ENCODE results near the gene HLA-DPB1.
A peak's percentile ranks its signal among the peaks of the same experiment; 100 is the strongest.

HLA-DPB1 gene

DNA sequence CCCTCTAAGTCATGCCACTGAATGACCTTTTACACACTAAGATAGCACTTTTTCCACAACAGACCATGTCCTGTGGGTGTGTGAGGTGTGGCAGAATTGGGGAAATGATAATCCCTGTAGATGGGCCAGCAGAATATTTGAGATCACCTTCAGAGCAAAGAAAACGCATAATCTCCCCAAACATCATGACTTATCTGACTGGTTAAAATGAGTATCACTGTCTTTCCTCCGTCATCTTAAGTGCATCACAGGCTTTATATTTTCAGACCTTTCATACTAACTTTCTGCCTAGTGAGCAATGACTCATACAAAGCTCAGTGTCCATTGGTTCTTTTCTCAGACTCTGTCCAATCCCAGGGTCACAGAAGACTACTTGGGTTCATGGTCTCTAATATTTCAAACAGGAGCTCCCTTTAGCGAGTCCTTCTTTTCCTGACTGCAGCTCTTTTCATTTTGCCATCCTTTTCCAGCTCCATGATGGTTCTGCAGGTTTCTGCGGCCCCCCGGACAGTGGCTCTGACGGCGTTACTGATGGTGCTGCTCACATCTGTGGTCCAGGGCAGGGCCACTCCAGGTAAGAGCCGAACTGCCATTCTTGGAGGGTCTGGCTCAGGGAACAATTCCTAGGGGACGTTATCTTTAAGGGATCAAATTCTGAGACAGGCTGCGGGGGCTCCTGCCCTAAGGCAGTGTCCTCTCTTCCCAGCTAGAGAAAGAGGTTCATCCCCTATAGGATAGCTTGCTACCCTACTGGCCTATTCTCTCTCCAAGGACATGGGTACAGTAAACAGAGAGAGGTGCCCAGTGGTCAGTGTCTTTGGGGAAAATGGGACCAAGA lies at the start of gene HLA-DPB1:
Gene HLA-DPB1 (plus strand): TSS at position 423 of the 838 bp plus-strand sequence. CDS start 52 bp downstream, at position 475.
- TF ChIP-seq, protein P1, sequence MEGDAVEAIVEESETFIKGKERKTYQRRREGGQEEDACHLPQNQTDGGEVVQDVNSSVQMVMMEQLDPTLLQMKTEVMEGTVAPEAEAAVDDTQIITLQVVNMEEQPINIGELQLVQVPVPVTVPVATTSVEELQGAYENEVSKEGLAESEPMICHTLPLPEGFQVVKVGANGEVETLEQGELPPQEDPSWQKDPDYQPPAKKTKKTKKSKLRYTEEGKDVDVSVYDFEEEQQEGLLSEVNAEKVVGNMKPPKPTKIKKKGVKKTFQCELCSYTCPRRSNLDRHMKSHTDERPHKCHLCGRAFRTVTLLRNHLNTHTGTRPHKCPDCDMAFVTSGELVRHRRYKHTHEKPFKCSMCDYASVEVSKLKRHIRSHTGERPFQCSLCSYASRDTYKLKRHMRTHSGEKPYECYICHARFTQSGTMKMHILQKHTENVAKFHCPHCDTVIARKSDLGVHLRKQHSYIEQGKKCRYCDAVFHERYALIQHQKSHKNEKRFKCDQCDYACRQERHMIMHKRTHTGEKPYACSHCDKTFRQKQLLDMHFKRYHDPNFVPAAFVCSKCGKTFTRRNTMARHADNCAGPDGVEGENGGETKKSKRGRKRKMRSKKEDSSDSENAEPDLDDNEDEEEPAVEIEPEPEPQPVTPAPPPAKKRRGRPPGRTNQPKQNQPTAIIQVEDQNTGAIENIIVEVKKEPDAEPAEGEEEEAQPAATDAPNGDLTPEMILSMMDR (IDR thresholded peaks at IDR 0.05; ENCODE audit: insufficient read depth, low read depth, low read length, missing control alignments): no peak
- DNase-seq (ENCODE audit: low read depth): peak; percentile 61
- H3K4me3 ChIP-seq (ENCODE audit: low read length): no peak within 1 kb of the TSS

DNA sequence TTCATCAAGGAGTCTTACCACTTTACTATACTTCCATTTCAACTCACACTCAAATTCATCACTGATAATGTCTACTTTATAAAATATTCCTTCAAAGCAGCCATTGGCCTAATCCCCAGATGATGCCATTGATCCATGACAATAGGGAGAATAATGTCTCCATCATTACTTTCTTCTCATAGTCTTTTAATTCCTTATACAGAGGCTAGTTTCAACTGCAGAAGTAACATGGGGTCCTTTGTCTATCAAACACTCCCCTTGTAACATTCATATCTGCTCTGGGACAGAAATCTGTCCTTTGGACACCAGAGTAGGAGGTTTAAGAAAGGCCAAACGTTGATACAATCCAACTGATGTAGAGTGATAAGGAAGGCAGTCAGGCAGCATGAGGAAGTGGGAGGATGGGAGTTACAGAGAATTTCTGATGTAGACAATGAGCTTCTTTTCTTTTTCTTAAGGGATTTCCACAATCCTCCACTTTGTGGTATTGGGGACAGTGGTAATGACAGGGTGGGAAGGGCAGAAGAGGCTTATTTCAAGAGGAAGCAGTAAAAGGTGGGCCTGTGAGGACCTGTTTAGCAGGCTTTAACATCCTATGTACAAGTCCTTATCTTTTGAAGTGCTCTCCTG lies 47.5 kb upstream of the HLA-DPB1 start:
- no peak for DNase-seq (ENCODE audit: low read depth)
- TF ChIP-seq, protein P1 (IDR thresholded peaks at IDR 0.05; ENCODE audit: insufficient read depth, low read depth, low read length, missing control alignments): no peak
- no peak overlapping the region for H3K4me3 ChIP-seq (ENCODE audit: low read length)

DNA sequence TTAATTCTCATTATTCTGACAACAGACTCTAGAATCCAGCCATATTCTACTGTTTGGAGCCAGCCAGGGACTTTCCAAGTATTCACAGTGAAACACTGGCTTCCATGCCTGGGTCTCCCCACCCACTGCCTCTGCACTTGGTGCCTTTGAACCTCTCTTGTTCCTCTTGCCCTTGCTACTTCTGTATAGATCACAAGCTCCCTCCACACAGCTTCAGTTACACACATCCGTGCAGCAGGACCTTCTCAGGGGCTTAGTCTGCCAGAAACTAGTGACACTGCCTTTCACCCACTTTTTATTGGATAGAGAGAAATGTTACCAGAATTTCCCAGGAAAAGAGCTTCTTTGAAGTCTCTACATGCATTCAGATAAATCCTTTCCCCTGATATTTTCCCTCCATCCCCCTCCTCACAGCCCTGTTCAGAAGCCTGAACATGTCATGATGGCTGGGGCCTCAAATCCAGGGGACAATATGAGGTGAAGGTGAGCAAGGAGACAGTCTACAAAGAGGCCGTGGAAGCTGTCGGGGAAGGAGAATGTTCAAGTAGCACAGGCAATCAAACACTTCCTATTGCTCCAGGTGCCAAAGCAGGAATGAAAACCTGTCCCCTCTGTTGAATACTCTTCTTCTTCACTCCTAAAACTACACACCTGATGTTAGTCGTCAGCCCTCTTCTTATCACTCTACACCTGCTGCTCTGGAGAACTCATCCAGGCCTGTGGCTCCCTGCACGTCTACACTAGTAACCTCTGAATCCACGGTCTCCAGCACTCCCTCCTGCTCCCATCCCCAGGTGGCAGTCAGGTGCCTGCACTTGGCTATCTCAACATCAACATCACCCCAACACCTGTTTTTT lies 46.2 kb upstream of the HLA-DPB1 start:
- H3K4me3 ChIP-seq (ENCODE audit: low read length): no peak overlapping the region
- TF ChIP-seq, protein P1 (IDR thresholded peaks at IDR 0.05; ENCODE audit: insufficient read depth, low read depth, low read length, missing control alignments): no peak
- no peak for DNase-seq (ENCODE audit: low read depth)

DNA sequence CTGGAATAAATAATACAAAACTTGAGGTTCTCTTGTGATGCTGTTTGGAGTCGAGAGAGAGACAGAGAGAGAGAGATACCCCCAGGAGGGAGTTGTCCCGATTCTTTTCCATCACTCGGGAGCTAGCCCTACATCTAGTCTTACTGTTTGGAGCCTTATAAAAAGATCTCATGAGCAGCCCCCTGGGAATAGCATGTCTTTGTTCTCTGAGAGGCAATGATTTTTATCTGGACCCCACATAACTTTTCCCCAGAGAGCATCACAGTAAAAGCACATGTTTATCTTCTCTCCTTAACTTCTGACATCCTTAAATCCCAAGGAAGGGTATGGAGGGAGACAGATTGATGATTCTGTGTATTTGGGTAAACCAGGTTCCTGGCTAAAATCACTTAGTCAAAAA lies 45.5 kb upstream of the HLA-DPB1 start:
- no peak for DNase-seq (ENCODE audit: low read depth)
- no peak overlapping the region for H3K4me3 ChIP-seq (ENCODE audit: low read length)
- TF ChIP-seq, protein P1 (IDR thresholded peaks at IDR 0.05; ENCODE audit: insufficient read depth, low read depth, low read length, missing control alignments): no peak

DNA sequence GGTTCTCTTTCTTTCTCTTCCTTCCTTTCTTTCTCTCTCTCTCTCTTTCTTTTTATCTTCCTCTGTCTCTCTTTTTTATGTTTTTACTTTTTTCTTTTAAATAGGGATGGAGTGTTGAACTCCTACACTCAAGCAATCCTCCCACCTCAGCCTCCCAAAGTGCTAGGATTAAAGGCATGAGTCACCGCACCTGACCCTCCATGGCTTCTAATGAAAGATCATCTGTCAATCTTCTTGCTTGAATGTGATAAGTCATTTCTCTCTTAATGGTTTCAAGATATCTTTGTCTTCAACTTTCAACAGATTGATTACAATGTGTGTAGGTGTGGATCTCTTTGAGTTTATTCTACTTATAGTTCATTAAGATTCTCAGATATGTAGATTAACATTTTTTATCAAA lies 41.2 kb upstream of the HLA-DPB1 start:
- TF ChIP-seq, protein P1 (IDR thresholded peaks at IDR 0.05; ENCODE audit: insufficient read depth, low read depth, low read length, missing control alignments): no peak
- H3K4me3 ChIP-seq (ENCODE audit: low read length): no peak overlapping the region
- no peak for DNase-seq (ENCODE audit: low read depth)

DNA sequence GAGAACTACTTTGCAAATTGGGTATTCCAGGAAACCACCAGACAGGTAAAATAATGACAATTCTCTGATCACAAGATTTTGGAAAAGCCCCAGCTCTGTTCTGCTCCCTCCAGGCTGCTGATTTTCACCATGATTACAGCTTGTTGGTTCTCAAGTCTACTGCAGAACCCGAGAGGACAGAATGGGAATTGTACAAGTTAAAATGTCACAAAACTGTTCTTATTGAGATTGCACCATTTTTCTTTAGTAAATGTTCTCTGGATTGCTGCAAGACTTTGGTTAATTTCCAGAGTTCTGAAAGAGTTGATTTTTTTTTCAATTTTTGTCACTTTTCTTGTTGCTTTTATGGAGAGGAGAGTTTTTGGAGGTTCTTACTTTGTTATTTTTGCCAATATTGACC lies 39.3 kb upstream of the HLA-DPB1 start:
- no peak for DNase-seq (ENCODE audit: low read depth)
- H3K4me3 ChIP-seq (ENCODE audit: low read length): no peak overlapping the region
- TF ChIP-seq, protein P1 (IDR thresholded peaks at IDR 0.05; ENCODE audit: insufficient read depth, low read depth, low read length, missing control alignments): no peak
